ENCODE measurements around the gene SLC16A12.

GRCh38 chr10:89503151-89503550 lies 32.2 kb downstream of the SLC16A12 start:
- TF ChIP-seq POLR2AphosphoS5 (IDR thresholded peaks at IDR 0.05; ENCODE audit: insufficient read depth, low read depth, low read length) (no peak), CTCF (IDR thresholded peaks at IDR 0.05; ENCODE audit: extremely low read depth in 1 of 2, insufficient read depth in 1 of 2, low read depth in 1 of 2, low read length in 2 of 2) (no peak), POLR2A (IDR thresholded peaks at IDR 0.05; ENCODE audit: low read depth, low read length) (no peak), EZH2 (IDR thresholded peaks at IDR 0.05; ENCODE audit: borderline replicate concordance, low read depth, low read length, severe bottlenecking) (no peak)

Data from endothelial cell of umbilical vein (primary cell).